ENCODE data around the gene DDB1.
"Not testable (repeated sequence)": the region's sequence is repeated elsewhere in the genome, so short reads cannot be mapped to it uniquely, and the experiment has no call there.

The DDB1 gene

DNA sequence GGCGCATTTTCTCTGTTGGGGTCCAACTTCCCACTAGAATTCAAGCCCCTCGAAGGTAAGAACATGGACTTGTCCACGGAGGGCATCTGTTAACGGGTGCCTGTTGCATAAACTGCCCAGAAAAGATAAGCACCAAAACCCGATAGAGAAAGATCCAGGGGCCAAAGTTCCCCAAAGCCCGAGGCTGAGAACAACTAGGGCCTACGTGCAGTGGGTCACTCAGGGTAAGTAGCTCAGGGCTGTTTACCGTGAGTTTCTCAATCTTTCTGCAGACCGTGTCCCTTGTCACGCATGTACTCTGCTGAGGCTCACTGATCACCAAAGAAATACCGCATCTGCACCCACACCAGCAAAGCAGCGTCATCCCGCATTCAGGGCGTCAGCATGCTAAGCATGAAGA is 67.5 kb downstream of the DDB1 start:
- no peak for DNase-seq

GRCh38 chr11:61264795-61265194 is 68.1 kb downstream of the DDB1 start:
- DNase-seq: no peak

DNA sequence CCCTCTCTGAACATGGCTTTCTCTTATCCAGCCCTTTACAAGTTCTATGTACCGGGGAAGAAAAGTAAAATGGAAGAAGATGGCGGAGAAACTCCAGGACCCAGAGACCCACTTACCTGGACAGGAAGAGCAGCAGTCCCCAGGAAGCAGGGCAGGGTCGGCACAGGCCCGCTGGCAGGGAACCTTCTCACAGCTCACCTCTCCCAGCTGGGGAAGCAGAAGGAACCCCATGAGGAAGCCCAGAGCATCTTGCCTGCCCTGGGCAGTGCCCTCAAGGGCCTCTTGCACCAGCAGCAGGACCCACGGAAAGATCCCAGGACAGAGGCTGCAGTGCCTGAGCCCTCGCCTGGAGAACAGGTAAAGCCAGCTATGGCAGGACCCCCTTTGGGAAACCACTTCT is 68.5 kb downstream of the DDB1 start:
- no peak for DNase-seq

GRCh38 chr11:61259363-61259762 is 73.5 kb downstream of the DDB1 start:
- DNase-seq: no peak

- DNase-seq: no peak
Observed at GRCh38 chr11:61258546-61258945, 74.4 kb downstream of the DDB1 start.

GRCh38 chr11:61256710-61257482 is 76.0 kb downstream of the DDB1 start:
- no peak for DNase-seq

- peak; percentile 64 for DNase-seq
Observed at GRCh38 chr11:61254403-61255025, 78.4 kb downstream of the DDB1 start.

- DNase-seq: not testable (repeated sequence)
Observed at GRCh38 chr11:61252332-61252731, 80.6 kb downstream of the DDB1 start.

GRCh38 chr11:61250796-61251765 is 81.8 kb downstream of the DDB1 start:
- not testable (repeated sequence) for DNase-seq
